Lung (tissue), 12 donors: ENCODE data around the gene RPGRIP1. TPM values are rescaled to one million over a fixed set of nuclear protein-coding genes. Genes with fewer than 3 reads are reported as not detected.

Source experiments
- ATAC-seq: fragments of 200-7000 bp; cut with Tn5 transposase; one replicate; pipeline ENCODE4 v1.9.1; 2020; ENCODE audit warnings: moderate number of reproducible peaks; ENCODE audit not compliant: insufficient read depth, low FRiP score
- DNase-seq, 3 donors: peaks; one replicate each; pipeline ENCODE4 v3.0.0-alpha.2; 2013 to 2017
- H3K27ac ChIP-seq, 2 donors: one replicate each; pipeline ENCODE4 v1.5.1; 2013; ENCODE audit warnings: mild to moderate bottlenecking in 2 of 2, moderate library complexity in 2 of 2, control low read depth in 1 of 2, inconsistent platforms in 1 of 2, low read depth in 1 of 2, low read length in 1 of 2
- H3K27me3 ChIP-seq, 3 donors: one replicate each; pipeline ENCODE4 v1.5.1; 2013; ENCODE audit warnings: low read length in 2 of 3; ENCODE audit not compliant: control insufficient read depth in 3 of 3, insufficient read depth in 3 of 3
- H3K36me3 ChIP-seq, 4 donors: one replicate each; pipeline ENCODE4 v1.5.1; 2013; ENCODE audit warnings: low read length in 4 of 4, mild to moderate bottlenecking in 1 of 4, moderate library complexity in 1 of 4; ENCODE audit not compliant: control insufficient read depth in 4 of 4, insufficient read depth in 4 of 4
- H3K4me1 ChIP-seq, 5 donors: one replicate each; pipeline ENCODE4 v1.5.1; 2013; ENCODE audit warnings: low read length in 5 of 5, mild to moderate bottlenecking in 2 of 5, moderate library complexity in 1 of 5; ENCODE audit not compliant: control insufficient read depth in 5 of 5, insufficient read depth in 5 of 5
- H3K4me3 ChIP-seq: one replicate; pipeline ENCODE4 v1.5.1; 2013; ENCODE audit warnings: mild to moderate bottlenecking, control low read depth, moderate library complexity
- H3K9ac ChIP-seq, 2 donors: one replicate each; pipeline ENCODE4 v1.5.1; 2013; ENCODE audit warnings: low read length in 2 of 2, control low read depth in 1 of 2; ENCODE audit not compliant: insufficient read depth in 1 of 2
- H3K9me3 ChIP-seq, 4 donors: one replicate each; pipeline ENCODE4 v1.5.1; 2013; ENCODE audit warnings: low read length in 3 of 4, mild to moderate bottlenecking in 1 of 4, moderate library complexity in 1 of 4; ENCODE audit not compliant: control insufficient read depth in 4 of 4, insufficient read depth in 3 of 4
- WGBS, 2 donors: extraction: QIAGEN DNeasy Blood & Tissue Kit; methylation state at CpG; one replicate each; pipeline ENCODE4 v1.1.7; 2013; 5-methylcytosine and 5-hydroxymethylcytosine counted together
- polyA plus RNA-seq, 2 donors: library from polyadenylated mRNA; stranded (reverse); fragments of 200-250 nt; gene quantifications; one replicate each; pipeline ENCODE4 v1.2.1, GENCODE V29; 2013
- total RNA-seq, 2 donors: library from RNA; depleted of rRNA in 1 of 2; stranded (reverse); fragments of >200 nt in 1 of 2; gene quantifications; one replicate each; pipeline ENCODE4 v1.2.1, GENCODE V29; 2014 to 2021
- TF ChIP-seq, protein P1 (sequence below): IDR thresholded peaks from 2 replicates; pipeline ENCODE4 v1.5.1; 2012; ENCODE audit warnings: mild to moderate bottlenecking; ENCODE audit errors: control extremely low read depth, extremely low read depth
- donor health status: control.
- donor health status: control.
- donor health status: Bipolar disorder and iron deficiency.
- donor health status: healthy.
- donor health status: DM: yes; HTN: yes; CAD: no.

Gene RPGRIP1
- total and polyA plus RNA-seq, 4 donors: 0.33 to 0.65 (median 0.51) TPM

GRCh38 chr14:21320913-21321312, 41.0 kb downstream of the RPGRIP1 start:
- no peaks in the 10 kb centered on the region for H3K9me3 ChIP-seq
- no peak overlapping the region for H3K4me3 ChIP-seq
- no peak for DNase-seq
- H3K27ac ChIP-seq: no peak overlapping the region
- TF ChIP-seq, protein P1, sequence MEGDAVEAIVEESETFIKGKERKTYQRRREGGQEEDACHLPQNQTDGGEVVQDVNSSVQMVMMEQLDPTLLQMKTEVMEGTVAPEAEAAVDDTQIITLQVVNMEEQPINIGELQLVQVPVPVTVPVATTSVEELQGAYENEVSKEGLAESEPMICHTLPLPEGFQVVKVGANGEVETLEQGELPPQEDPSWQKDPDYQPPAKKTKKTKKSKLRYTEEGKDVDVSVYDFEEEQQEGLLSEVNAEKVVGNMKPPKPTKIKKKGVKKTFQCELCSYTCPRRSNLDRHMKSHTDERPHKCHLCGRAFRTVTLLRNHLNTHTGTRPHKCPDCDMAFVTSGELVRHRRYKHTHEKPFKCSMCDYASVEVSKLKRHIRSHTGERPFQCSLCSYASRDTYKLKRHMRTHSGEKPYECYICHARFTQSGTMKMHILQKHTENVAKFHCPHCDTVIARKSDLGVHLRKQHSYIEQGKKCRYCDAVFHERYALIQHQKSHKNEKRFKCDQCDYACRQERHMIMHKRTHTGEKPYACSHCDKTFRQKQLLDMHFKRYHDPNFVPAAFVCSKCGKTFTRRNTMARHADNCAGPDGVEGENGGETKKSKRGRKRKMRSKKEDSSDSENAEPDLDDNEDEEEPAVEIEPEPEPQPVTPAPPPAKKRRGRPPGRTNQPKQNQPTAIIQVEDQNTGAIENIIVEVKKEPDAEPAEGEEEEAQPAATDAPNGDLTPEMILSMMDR: no peak
- no peaks in the 10 kb centered on the region for H3K27me3 ChIP-seq
- no peak overlapping the region for H3K9ac ChIP-seq
- 94 to 95% methylated on average over 2 of the region's 2 CpGs for WGBS, 2 donors
- H3K4me1 ChIP-seq: peaks cover 0 to 2% (median 0%) of the 10 kb centered on the region in 5 donors
- H3K36me3 ChIP-seq: no peaks in the 10 kb centered on the region
- no peak for ATAC-seq

GRCh38 chr14:21322716-21323115, 42.8 kb downstream of the RPGRIP1 start:
- Histone ChIP-seq H3K36me3 (no peaks in the 10 kb centered on the region), H3K4me3 (no peak overlapping the region), H3K27me3 (no peaks in the 10 kb centered on the region), H3K9me3 (no peaks in the 10 kb centered on the region), H3K4me1 (peaks cover 0 to 2% (median 0%) of the 10 kb centered on the region in 5 donors), H3K27ac (no peak overlapping the region), H3K9ac (no peak overlapping the region)
- 68 to 86% methylated on average over 2 of the region's 2 CpGs for WGBS, 2 donors
- TF ChIP-seq, protein P1: no peak
- DNase-seq: no peak
- no peak for ATAC-seq

DNA sequence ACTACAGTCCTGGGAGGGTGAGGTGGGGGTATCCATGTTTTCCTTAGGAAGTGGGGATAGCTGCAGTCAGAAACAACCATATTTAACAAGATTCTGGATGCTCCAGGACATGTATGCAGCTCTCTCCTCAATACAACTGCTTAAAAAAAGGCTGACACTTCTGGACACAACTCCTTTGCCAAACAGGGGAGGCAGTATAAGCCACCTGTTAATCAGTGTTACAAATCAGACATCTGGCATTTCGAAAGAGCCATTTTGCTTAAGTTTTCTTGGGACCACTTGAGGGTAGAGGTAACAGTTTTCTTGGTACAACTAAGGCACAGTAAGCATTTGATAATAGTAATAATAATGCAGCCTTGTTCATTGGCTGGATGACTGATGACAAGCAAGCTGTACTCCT, 47.1 kb downstream of the RPGRIP1 start:
- H3K9me3 ChIP-seq: no peaks in the 10 kb centered on the region
- H3K27me3 ChIP-seq: no peaks in the 10 kb centered on the region
- no peak overlapping the region for H3K27ac ChIP-seq
- H3K36me3 ChIP-seq: no peaks in the 10 kb centered on the region
- no peak for DNase-seq
- no peak overlapping the region for H3K9ac ChIP-seq
- H3K4me1 ChIP-seq: no peaks in the 10 kb centered on the region
- no peak overlapping the region for H3K4me3 ChIP-seq
- TF ChIP-seq, protein P1: no peak
- ATAC-seq: no peak
- WGBS, 2 donors: 89 to 93% methylated on average over 1 of the region's 1 CpG

Other genes starting within 250 kb of the RPGRIP1 start
- gene TPPP2, start 249.9 kb upstream of the RPGRIP1 start, total RNA-seq: under 1 TPM in 1 of 2 donors, not detected in 1; 0.65 TPM
- gene TPPP2, start 249.9 kb upstream of the RPGRIP1 start, polyA plus RNA-seq: not detected
- not detected for gene RNASE13, start 245.3 kb upstream of the RPGRIP1 start, total RNA-seq
- not detected for gene RNASE13, start 245.3 kb upstream of the RPGRIP1 start, polyA plus RNA-seq
- not detected for gene RNASE7, start 237.7 kb upstream of the RPGRIP1 start, total RNA-seq
- gene RNASE7, start 237.7 kb upstream of the RPGRIP1 start, polyA plus RNA-seq: under 1 TPM; 0.13 to 0.18 TPM
- not detected for gene RNASE8, start 222.3 kb upstream of the RPGRIP1 start, total RNA-seq
- not detected for gene RNASE8, start 222.3 kb upstream of the RPGRIP1 start, polyA plus RNA-seq
- 10 to 100 TPM; 36.7 to 48.6 TPM for gene ARHGEF40, start 209.8 kb upstream of the RPGRIP1 start, total RNA-seq
- gene ARHGEF40, start 209.8 kb upstream of the RPGRIP1 start, polyA plus RNA-seq: 10 to 100 TPM; 13.1 to 17.8 TPM
- 10 to 100 TPM in 1 of 2 donors, 1 to 10 TPM in 1; 8.0 to 48.5 TPM for gene ZNF219, start 181.4 kb upstream of the RPGRIP1 start, total RNA-seq
- gene ZNF219, start 181.4 kb upstream of the RPGRIP1 start, polyA plus RNA-seq: 10 to 100 TPM; 21.6 to 38.3 TPM
- gene TMEM253, start 179.0 kb upstream of the RPGRIP1 start, total RNA-seq: under 1 TPM; 0.20 to 0.52 TPM
- gene TMEM253, start 179.0 kb upstream of the RPGRIP1 start, polyA plus RNA-seq: under 1 TPM; 0.24 to 0.43 TPM
- gene OR5AU1, start 124.0 kb upstream of the RPGRIP1 start, total RNA-seq: not detected
- not detected for gene OR5AU1, start 124.0 kb upstream of the RPGRIP1 start, polyA plus RNA-seq
- 100 to 1,000 TPM; 302 to 508 TPM for gene HNRNPC, start 10.6 kb upstream of the RPGRIP1 start, total RNA-seq
- 100 to 1,000 TPM; 576 to 589 TPM for gene HNRNPC, start 10.6 kb upstream of the RPGRIP1 start, polyA plus RNA-seq
- gene SUPT16H, start 103.9 kb downstream of the RPGRIP1 start, total RNA-seq: 10 to 100 TPM; 49.0 to 63.7 TPM
- 10 to 100 TPM; 45.3 to 45.4 TPM for gene SUPT16H, start 103.9 kb downstream of the RPGRIP1 start, polyA plus RNA-seq
- gene CHD8, start 176.0 kb downstream of the RPGRIP1 start, total RNA-seq: 10 to 100 TPM; 71.6 to 79.6 TPM
- 10 to 100 TPM; 26.6 to 28.8 TPM for gene CHD8, start 176.0 kb downstream of the RPGRIP1 start, polyA plus RNA-seq
- 10 to 100 TPM; 22.3 to 42.7 TPM for gene RAB2B, start 196.9 kb downstream of the RPGRIP1 start, total RNA-seq
- 10 to 100 TPM; 14.8 to 18.5 TPM for gene RAB2B, start 196.9 kb downstream of the RPGRIP1 start, polyA plus RNA-seq
- 10 to 100 TPM; 42.8 to 82.9 TPM for gene TOX4, start 197.1 kb downstream of the RPGRIP1 start, total RNA-seq
- 10 to 100 TPM; 16.4 to 41.3 TPM for gene TOX4, start 197.1 kb downstream of the RPGRIP1 start, polyA plus RNA-seq
- gene METTL3, start 231.3 kb downstream of the RPGRIP1 start, total RNA-seq: 10 to 100 TPM; 40.9 to 77.2 TPM
- 10 to 100 TPM; 34.6 to 47.8 TPM for gene METTL3, start 231.3 kb downstream of the RPGRIP1 start, polyA plus RNA-seq
- gene SALL2, start 246.3 kb downstream of the RPGRIP1 start, total RNA-seq: 10 to 100 TPM in 1 of 2 donors, 1 to 10 TPM in 1; 10.0 to 10.2 TPM
- 1 to 10 TPM; 2.9 to 6.1 TPM for gene SALL2, start 246.3 kb downstream of the RPGRIP1 start, polyA plus RNA-seq